ENCODE results near the gene PELI1.

Gene PELI1

DNA sequence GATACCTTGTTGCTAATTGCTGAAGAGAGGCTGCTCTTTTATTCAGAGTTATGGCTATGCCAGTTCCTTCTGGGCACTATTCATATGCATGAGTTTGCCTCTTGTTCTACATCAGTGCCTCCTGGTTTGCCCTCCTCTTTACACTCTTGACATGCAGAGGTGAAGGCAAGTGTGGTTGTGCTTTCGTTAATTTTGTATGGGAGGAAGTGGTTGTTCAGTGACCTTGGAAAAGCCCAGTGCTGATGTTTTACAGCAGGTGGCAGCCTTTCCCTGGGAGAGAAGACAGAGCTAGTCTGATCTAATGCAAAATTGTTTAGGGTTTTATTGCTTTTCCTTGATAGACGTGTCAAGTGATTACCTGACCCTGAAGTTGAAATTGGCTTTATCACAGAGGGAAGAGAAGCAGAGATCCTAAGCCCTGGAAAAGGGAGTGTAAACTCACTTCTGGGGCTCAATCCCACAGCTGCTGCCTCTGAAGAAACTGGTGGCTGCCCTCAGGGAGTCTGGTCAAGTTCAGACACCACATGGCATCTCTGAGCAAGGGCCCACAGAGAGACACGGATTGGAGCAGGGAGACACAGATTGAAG lies 94.5 kb downstream of the PELI1 start:
- CTCF ChIA-PET, result interaction anchor here (0.8 to 1.6 kb wide), 3 partner anchors 92 to 281 kb away, joined by 4 to 7 read pairs (median 6); no protein-coding TSS in a partner anchor
- POLR2A ChIA-PET, result interaction anchor here (1.0 to 1.3 kb wide), 2 partner anchors 278 to 280 kb away, joined by 3 to 5 read pairs; no protein-coding TSS in a partner anchor
- TF ChIP-seq FOXK2 (IDR thresholded peaks at IDR 0.05), result no peak
- TF ChIP-seq NFRKB (IDR thresholded peaks at IDR 0.05), result no peak
- no peak for TF ChIP-seq ZNF384 (IDR thresholded peaks at IDR 0.05)
- TF ChIP-seq LEF1 (IDR thresholded peaks at IDR 0.05; ENCODE audit: borderline replicate concordance), result no peak
- TF ChIP-seq PKNOX1 (IDR thresholded peaks at IDR 0.05), result peak; percentile 85
- TF ChIP-seq SP1 (IDR thresholded peaks at IDR 0.05), result no peak
- DNase-seq (ENCODE audit: extremely low spot score), result peak; percentile 66

DNA sequence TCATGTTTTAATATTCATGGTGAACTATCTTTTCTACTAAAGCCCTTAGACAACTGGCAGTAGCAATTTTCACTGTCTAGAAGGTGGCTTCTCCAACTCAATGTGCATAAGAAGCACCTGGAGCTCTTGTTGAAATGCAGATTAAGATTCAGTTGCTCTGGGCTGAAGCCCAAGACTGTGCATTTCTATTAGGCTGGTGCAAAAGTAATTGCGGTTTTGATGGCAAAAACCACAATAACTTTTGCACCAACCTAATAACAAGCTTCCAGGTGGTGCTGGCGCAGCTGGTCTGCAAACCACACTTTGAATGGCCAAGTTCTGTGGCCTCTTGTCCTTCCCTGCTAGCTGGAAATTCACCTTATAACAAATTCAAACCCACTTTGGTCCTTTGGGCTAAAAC lies 98.3 kb downstream of the PELI1 start:
- ChIA-PET CTCF (no interaction called here), POLR2A (no interaction called here)
- no peak for DNase-seq (ENCODE audit: extremely low spot score)
- no peak for TF ChIP-seq CTBP1 (IDR thresholded peaks at IDR 0.05; ENCODE audit: borderline replicate concordance)
- no peak for TF ChIP-seq FOXK2 (IDR thresholded peaks at IDR 0.05)
- TF ChIP-seq PKNOX1 (IDR thresholded peaks at IDR 0.05), result no peak
- TF ChIP-seq ELF4 (IDR thresholded peaks at IDR 0.05), result no peak
- no peak for TF ChIP-seq L3MBTL2 (conservative IDR thresholded peaks at IDR 0.05)
- TF ChIP-seq ARNT (IDR thresholded peaks at IDR 0.05), result no peak
- TF ChIP-seq BHLHE40 (IDR thresholded peaks at IDR 0.05; ENCODE audit: borderline replicate concordance), result no peak
- TF ChIP-seq NFRKB (IDR thresholded peaks at IDR 0.05), result no peak
- no peak for TF ChIP-seq HDGF (IDR thresholded peaks at IDR 0.05; ENCODE audit: borderline replicate concordance)
- no peak for TF ChIP-seq FOXA1 (IDR thresholded peaks at IDR 0.05)
- no peak for TF ChIP-seq ZNF384 (IDR thresholded peaks at IDR 0.05)
- no peak for TF ChIP-seq LEF1 (IDR thresholded peaks at IDR 0.05; ENCODE audit: borderline replicate concordance)
- no peak for TF ChIP-seq TARDBP (IDR thresholded peaks at IDR 0.05)
- no peak for TF ChIP-seq SUZ12 (IDR thresholded peaks at IDR 0.05)
- no peak for TF ChIP-seq SP1 (IDR thresholded peaks at IDR 0.05)
- TF ChIP-seq FOXM1 (IDR thresholded peaks at IDR 0.05; ENCODE audit: borderline replicate concordance), result no peak

All from HEK293T (cell line).